Endothelial cell of umbilical vein (primary cell): ENCODE measurements around the gene METTL25. TPM values are rescaled to one million over a fixed set of nuclear protein-coding genes. Genes with fewer than 3 reads are reported as not detected.

Experiments used
- BruUV-seq: library from RNA; stranded (reverse); fragments of 400-500 nt; replicated peaks from 2 replicates; lab custom pipeline; 2021; lab: Mats Ljungman, UMichigan
- CTCF ChIA-PET: fragments of 300-600, 350-600 bp; sonication (Branson Sonifier 250); formaldehyde crosslinking; loops from one replicate; lab custom pipeline; 2021; ENCODE audit warnings: antibody characterized with exemption, inconsistent platforms; lab: Charles Lee
- POLR2A ChIA-PET: fragments of 300-600, 350-600 bp; sonication (Branson Sonifier 250); formaldehyde crosslinking; loops from one replicate; lab custom pipeline; 2021; ENCODE audit warnings: antibody characterized with exemption, inconsistent platforms; lab: Charles Lee
- DNase-seq: peaks from one replicate; pipeline ENCODE4 v3.0.0-alpha.2; 2011; ENCODE audit warnings: low read depth, low spot score
- FAIRE-seq: peaks from 2 replicates; lab custom pipeline; 2011; peaks lifted over from hg19 to GRCh38; lab: Jason Lieb, UNC
- H2AFZ ChIP-seq: 2 replicates; pipeline ENCODE4 v1.6.0; 2012; ENCODE audit warnings: low read depth, low read length, control low read depth, inconsistent platforms
- H3K27ac ChIP-seq: 2 replicates; pipeline ENCODE4 v1.5.1; 2011; ENCODE audit warnings: low read depth, mild to moderate bottlenecking, control low read depth, low read length, moderate library complexity; ENCODE audit not compliant: insufficient read depth
- H3K27me3 ChIP-seq, 2 experiments: 2 replicates each; pipeline versions ENCODE4 v1.6.0 to v1.6.1; 2011; ENCODE audit warnings: low read length in 2 of 2, mixed read lengths in 1 of 2; ENCODE audit not compliant: control insufficient read depth in 2 of 2, insufficient read depth in 2 of 2
- H3K36me3 ChIP-seq, 2 experiments: 2 replicates in 1 of 2; 3 replicates in 1 of 2; pipeline ENCODE4 v1.5.1; 2011; ENCODE audit warnings: low read length in 2 of 2, mild to moderate bottlenecking in 1 of 2, moderate library complexity in 1 of 2; ENCODE audit not compliant: control insufficient read depth in 2 of 2, insufficient read depth in 2 of 2; ENCODE audit errors: extremely low read depth in 1 of 2
- H3K4me1 ChIP-seq: 3 replicates; pipeline ENCODE4 v1.5.1; 2011; ENCODE audit warnings: mild to moderate bottlenecking, low read length; ENCODE audit not compliant: control insufficient read depth, insufficient read depth; ENCODE audit errors: extremely low read depth
- H3K4me2 ChIP-seq: 2 replicates; pipeline ENCODE4 v1.6.1; 2011; ENCODE audit warnings: low read length, control low read depth, mixed read lengths; ENCODE audit not compliant: insufficient read depth
- H3K4me3 ChIP-seq, 3 experiments: fragments of 200-600 bp in 1 of 3; sonication (generic), shearing (Covaris generic) in 1 of 3; replicated peaks in 1 of 3; 2 replicates each; pipeline ENCODE4 v1.5.1; 2011 to 2016; ENCODE audit warnings: control low read depth in 3 of 3, low read length in 3 of 3, mild to moderate bottlenecking in 2 of 3, inconsistent platforms in 1 of 3, low read depth in 1 of 3, moderate library complexity in 1 of 3; ENCODE audit not compliant: insufficient read depth in 1 of 3
- H3K79me2 ChIP-seq: 2 replicates; pipeline ENCODE4 v1.6.0; 2012; ENCODE audit warnings: low read length, inconsistent platforms; ENCODE audit not compliant: control insufficient read depth, insufficient read depth
- H3K9ac ChIP-seq: replicated peaks from 2 replicates; pipeline ENCODE3; 2011; ENCODE audit warnings: low read length, control low read depth; ENCODE audit not compliant: insufficient read depth; ENCODE audit errors: extremely low read depth
- H3K9me1 ChIP-seq: replicated peaks from 3 replicates; pipeline ENCODE4 v1.6.0; 2011; ENCODE audit warnings: mild to moderate bottlenecking, low read length; ENCODE audit not compliant: control insufficient read depth, insufficient read depth; ENCODE audit errors: extremely low read depth
- H3K9me3 ChIP-seq: replicated peaks from 2 replicates; pipeline ENCODE4 v1.5.1; 2012; ENCODE audit warnings: low read length, inconsistent platforms; ENCODE audit not compliant: control insufficient read depth, insufficient read depth
- H4K20me1 ChIP-seq: replicated peaks from 2 replicates; pipeline ENCODE3; 2011; ENCODE audit warnings: mild to moderate bottlenecking, low read length; ENCODE audit not compliant: control insufficient read depth, insufficient read depth; ENCODE audit errors: extremely low read depth
- CTCF ChIP-seq, 2 donors: IDR thresholded peaks; 1 replicate in 1 of 2; 2 replicates in 1 of 2; pipeline ENCODE4 v1.5.1; 2011; ENCODE audit warnings: low read length in 2 of 2, mild to moderate bottlenecking in 2 of 2, moderate library complexity in 2 of 2, control low read depth in 1 of 2, inconsistent platforms in 1 of 2, low read depth in 1 of 2; ENCODE audit not compliant: insufficient read depth in 1 of 2; ENCODE audit errors: extremely low read depth in 1 of 2
- EZH2 ChIP-seq: IDR thresholded peaks from 2 replicates; pipeline ENCODE4 v1.6.1; 2012; ENCODE audit warnings: borderline replicate concordance, low read depth, mild to moderate bottlenecking, moderate library complexity, low read length, inconsistent platforms; ENCODE audit not compliant: severe bottlenecking
- FOS ChIP-seq: IDR thresholded peaks from 2 replicates; pipeline ENCODE4 v1.6.1; 2011; ENCODE audit warnings: mild to moderate bottlenecking, low read length, moderate library complexity, borderline replicate concordance; ENCODE audit not compliant: insufficient read depth
- GATA2 ChIP-seq: IDR thresholded peaks from 2 replicates; pipeline ENCODE4 v1.7.0; 2011; ENCODE audit warnings: low read depth, mild to moderate bottlenecking, moderate library complexity, mixed read lengths, low read length; ENCODE audit not compliant: insufficient read length, insufficient read depth
- JUN ChIP-seq: IDR thresholded peaks from 2 replicates; pipeline ENCODE4 v1.6.1; 2011; ENCODE audit warnings: borderline replicate concordance, low read depth; ENCODE audit not compliant: insufficient read length, insufficient read depth
- MYC ChIP-seq: IDR thresholded peaks from one replicate; pipeline ENCODE4 v1.6.1; 2011; ENCODE audit warnings: mild to moderate bottlenecking, low read depth, low read length
- POLR2A ChIP-seq: IDR thresholded peaks from 2 replicates; pipeline ENCODE4 v1.6.1; 2012; ENCODE audit warnings: low read depth, mild to moderate bottlenecking, control low read depth, low read length
- POLR2AphosphoS5 ChIP-seq: IDR thresholded peaks from 2 replicates; pipeline ENCODE4 v1.6.1; 2012; ENCODE audit warnings: low read depth, mild to moderate bottlenecking, control low read depth, low read length, moderate library complexity; ENCODE audit not compliant: insufficient read depth
- dilution Hi-C: fragments of 300-500 bp; cut with MboI; formaldehyde crosslinking; loops from one replicate; pipeline ENCODE4 v1.15.0; 2019; ENCODE audit warnings: low sequenced_read_pairs; ENCODE audit not compliant: extremely low pct_ligation_motif_present
- intact Hi-C: fragments of 100-400 bp; cut with micrococcal nuclease; formaldehyde crosslinking; loops from one replicate; pipeline ENCODE4 v1.10.0; 2022
- polyA plus RNA-seq, 4 experiments: library from polyadenylated mRNA; depleted of rRNA in 3 of 4; stranded (reverse) in 3 of 4; unstranded in 1 of 4; fragments of >200 nt; gene quantifications; 2 replicates each; pipeline versions ENCODE4 v1.2.1 to v1.2.3, GENCODE V29; 2011 to 2012; ENCODE audit warnings: missing spikeins in 1 of 4
- total RNA-seq: library from RNA; stranded (reverse); gene quantifications from 2 replicates; pipeline ENCODE4 v1.2.3, GENCODE V29; 2021
- TF ChIP-seq, protein P1 (sequence below): IDR thresholded peaks from 2 replicates; pipeline ENCODE4 v1.6.1; 2011; ENCODE audit not compliant: insufficient read depth, insufficient read length

Gene METTL25
- total and polyA plus RNA-seq, 2 donors (not counting 3 experiments of a cell fraction or from before 2014, with no cell fraction given) = 6.5 to 8.5 TPM

GRCh38 chr12:82411546-82412230 lies 53.4 kb downstream of the METTL25 start:
- intact Hi-C loops (no loop called here), dilution Hi-C loops (no loop called here)
- Histone ChIP-seq H3K4me3 (no peak overlapping the region), H3K4me1 (peaks cover 23% of the 10 kb centered on the region), H3K36me3 (no peaks in the 10 kb centered on the region), H3K9me1 (no peaks in the 10 kb centered on the region), H3K79me2 (no peaks in the 10 kb centered on the region), H3K27ac (no peak overlapping the region), H3K9me3 (no peaks in the 10 kb centered on the region), H3K9ac (no peak overlapping the region), H3K4me2 (no peak overlapping the region), H3K27me3 (no peaks in the 10 kb centered on the region), H4K20me1 (no peaks in the 10 kb centered on the region), H2AFZ (no peak overlapping the region)
- no TSS peak for BruUV-seq
- no peak for TF ChIP-seq FOS
- TF ChIP-seq, protein P1, sequence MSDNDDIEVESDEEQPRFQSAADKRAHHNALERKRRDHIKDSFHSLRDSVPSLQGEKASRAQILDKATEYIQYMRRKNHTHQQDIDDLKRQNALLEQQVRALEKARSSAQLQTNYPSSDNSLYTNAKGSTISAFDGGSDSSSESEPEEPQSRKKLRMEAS = no peak
- TF ChIP-seq EZH2 = no peak
- no peak for TF ChIP-seq POLR2A
- TF ChIP-seq GATA2 = no peak
- TF ChIP-seq JUN = no peak
- no peak for TF ChIP-seq MYC
- no peak for TF ChIP-seq POLR2AphosphoS5
- FAIRE-seq = no peak
- POLR2A ChIA-PET = no interaction called here
- DNase-seq = no peak
- CTCF ChIA-PET = no interaction called here

- DNase-seq (no peak), FAIRE-seq (no peak)
- Histone ChIP-seq H3K9me3 (no peaks in the 10 kb centered on the region), H3K4me1 (peaks cover 18% of the 10 kb centered on the region), H4K20me1 (no peaks in the 10 kb centered on the region), H3K9ac (no peak overlapping the region), H3K9me1 (no peaks in the 10 kb centered on the region), H3K4me2 (no peak overlapping the region), H3K27ac (no peak overlapping the region), H3K36me3 (no peaks in the 10 kb centered on the region), H3K27me3 (no peaks in the 10 kb centered on the region), H2AFZ (no peak overlapping the region), H3K4me3 (no peak overlapping the region), H3K79me2 (no peaks in the 10 kb centered on the region)
- ChIA-PET POLR2A (no interaction called here), CTCF (no interaction called here)
- TF ChIP-seq FOS (no peak), JUN (no peak), POLR2A (no peak), MYC (no peak), CTCF (IDR thresholded peaks at IDR 0.05; ENCODE audit: extremely low read depth in 1 of 2, insufficient read depth in 1 of 2, low read depth in 1 of 2, low read length in 2 of 2) (no peak), POLR2AphosphoS5 (no peak), EZH2 (no peak), GATA2 (no peak)
- TF ChIP-seq, protein P1 = no peak
- intact Hi-C loops (no loop called here), dilution Hi-C loops (no loop called here)
- no TSS peak for BruUV-seq
Measured at GRCh38 chr12:82412246-82412645, 53.9 kb downstream of the METTL25 start.
